ENCODE data around the gene RUVBL1.

Gene RUVBL1

DNA sequence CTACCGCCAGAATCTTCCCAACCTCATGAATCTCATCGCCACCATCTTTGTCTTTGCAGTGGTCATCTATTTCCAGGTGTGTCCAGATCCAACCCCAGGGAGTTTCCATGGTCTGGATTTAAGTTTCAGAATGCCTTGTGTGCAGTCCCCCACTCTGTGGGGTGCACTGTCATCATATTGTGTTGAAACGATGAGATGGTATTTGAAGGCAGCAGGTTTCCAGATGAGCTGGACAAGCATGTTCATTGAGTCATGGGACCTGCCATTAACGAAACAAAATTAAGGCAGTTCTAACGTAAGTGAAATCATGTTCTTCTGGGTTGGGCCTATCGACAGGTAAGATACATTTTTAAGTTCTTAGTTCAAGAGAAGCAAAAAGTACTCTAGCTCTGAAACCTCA, 58.6 kb downstream of the RUVBL1 start:
- Histone ChIP-seq H3K4me3 (ENCODE audit: low read length) (no peak overlapping the region), H3K27me3 (ENCODE audit: insufficient read depth, low read length) (no peaks in the 10 kb centered on the region), H3K4me1 (ENCODE audit: insufficient read depth, low read length) (no peaks in the 10 kb centered on the region), H2AFZ (ENCODE audit: low read depth, low read length) (no peak overlapping the region), H3K36me3 (ENCODE audit: insufficient read depth, low read length) (peaks cover 91% of the 10 kb centered on the region), H3K9me3 (ENCODE audit: low read length) (no peaks in the 10 kb centered on the region)

DNA sequence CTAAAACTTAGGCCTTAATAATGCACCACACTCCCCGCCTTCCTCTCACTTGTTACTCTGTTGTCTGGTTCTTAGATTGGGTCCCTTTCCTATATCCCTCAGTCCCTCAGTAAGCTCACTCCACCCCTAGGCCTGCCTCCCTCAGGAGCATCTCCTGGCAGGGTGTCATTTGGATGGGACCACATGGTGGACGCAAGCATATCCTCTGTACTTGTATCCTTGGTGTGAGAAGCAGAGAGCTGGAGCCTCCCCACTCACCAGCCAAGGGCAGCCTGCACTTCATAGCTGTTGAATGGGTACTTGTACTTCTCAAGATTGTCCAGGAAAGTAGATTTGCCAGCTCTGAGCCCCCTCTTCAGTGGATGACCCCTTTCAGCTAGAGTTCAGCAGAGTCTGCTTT, 59.7 kb downstream of the RUVBL1 start:
- Histone ChIP-seq H3K27me3 (ENCODE audit: insufficient read depth, low read length) (no peaks in the 10 kb centered on the region), H3K9me3 (ENCODE audit: low read length) (no peaks in the 10 kb centered on the region), H2AFZ (ENCODE audit: low read depth, low read length) (no peak overlapping the region), H3K4me1 (ENCODE audit: insufficient read depth, low read length) (no peaks in the 10 kb centered on the region), H3K4me3 (ENCODE audit: low read length) (no peak overlapping the region), H3K36me3 (ENCODE audit: insufficient read depth, low read length) (peaks cover 91% of the 10 kb centered on the region)

DNA sequence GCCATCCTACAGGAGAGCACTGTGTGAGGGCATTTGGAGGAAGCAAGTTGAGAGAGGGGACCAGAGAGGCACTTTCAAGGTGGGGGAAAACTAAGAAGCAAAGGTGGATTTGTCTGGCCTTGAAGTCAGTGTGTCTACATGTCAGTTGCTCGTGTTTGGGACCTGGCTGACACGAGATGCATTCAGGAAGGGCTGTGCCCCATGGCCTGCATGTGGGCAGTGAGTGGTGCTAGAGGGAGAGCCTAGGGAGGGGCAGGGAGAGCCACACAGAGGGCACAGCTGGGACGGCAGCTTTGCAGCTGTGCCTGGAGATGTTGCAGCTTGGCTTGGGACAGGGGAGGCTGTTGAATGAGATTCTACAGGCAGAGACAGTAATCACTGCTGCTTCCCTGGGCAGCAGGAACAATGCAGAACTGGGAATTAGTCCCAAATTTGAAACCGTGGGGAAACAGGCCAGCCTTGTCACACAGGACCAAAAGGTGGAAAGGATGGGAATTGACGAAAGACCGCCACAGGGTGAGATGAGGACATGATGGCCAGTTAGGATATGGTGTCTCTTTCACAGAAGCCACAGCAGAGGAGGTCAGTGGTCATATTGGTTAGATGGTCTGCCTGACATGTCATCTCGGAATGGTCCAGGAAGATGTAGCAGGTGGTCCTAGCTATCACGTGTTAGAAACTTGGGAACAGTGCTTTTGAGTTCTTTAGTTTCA, 61.4 kb downstream of the RUVBL1 start:
- Histone ChIP-seq H2AFZ (ENCODE audit: low read depth, low read length) (no peak overlapping the region), H3K36me3 (ENCODE audit: insufficient read depth, low read length) (peaks cover 82% of the 10 kb centered on the region), H3K4me3 (ENCODE audit: low read length) (no peak overlapping the region), H3K27me3 (ENCODE audit: insufficient read depth, low read length) (no peaks in the 10 kb centered on the region), H3K4me1 (ENCODE audit: insufficient read depth, low read length) (no peaks in the 10 kb centered on the region), H3K9me3 (ENCODE audit: low read length) (no peaks in the 10 kb centered on the region)

DNA sequence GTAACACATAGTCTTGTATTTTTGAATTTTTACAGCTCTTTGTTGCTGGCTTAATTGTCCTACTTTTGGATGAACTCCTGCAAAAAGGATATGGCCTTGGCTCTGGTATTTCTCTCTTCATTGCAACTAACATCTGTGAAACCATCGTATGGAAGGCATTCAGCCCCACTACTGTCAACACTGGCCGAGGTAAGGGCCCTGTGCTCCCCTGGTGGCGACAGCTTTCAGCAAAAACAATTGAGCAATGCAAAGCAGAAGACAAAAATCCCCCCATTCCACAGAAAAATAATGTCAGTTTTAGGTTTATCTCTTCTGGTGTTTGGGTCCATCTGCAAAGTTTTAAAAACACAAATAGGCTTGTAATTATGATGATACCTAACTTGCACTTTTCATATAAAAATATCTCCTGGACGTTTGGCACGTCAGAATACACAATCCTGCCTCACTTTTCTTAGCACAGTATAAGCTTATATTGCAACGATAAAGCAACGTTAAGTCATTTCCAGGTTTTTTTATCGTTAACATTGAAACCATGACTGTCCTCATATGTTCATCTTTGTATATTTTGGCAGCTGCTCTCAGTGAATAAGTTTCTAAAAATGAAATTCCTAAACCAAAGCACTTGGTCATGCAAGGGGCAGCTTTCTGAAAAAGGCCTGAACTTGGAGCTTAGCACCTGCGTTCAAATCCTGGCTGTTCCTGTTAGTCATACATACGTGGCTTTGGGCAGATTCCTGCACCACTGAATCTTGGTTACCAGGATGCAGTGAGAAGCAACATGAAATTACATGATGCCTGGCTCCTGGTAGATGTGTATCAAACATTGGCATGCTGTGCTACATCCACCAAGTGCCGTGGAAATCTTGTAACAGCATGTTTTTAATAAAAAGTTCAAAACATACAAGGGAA, 62.9 kb downstream of the RUVBL1 start:
- no peaks in the 10 kb centered on the region for H3K27me3 ChIP-seq (ENCODE audit: insufficient read depth, low read length)
- H2AFZ ChIP-seq (ENCODE audit: low read depth, low read length), result no peak overlapping the region
- no peaks in the 10 kb centered on the region for H3K9me3 ChIP-seq (ENCODE audit: low read length)
- H3K4me1 ChIP-seq (ENCODE audit: insufficient read depth, low read length), result no peaks in the 10 kb centered on the region
- H3K36me3 ChIP-seq (ENCODE audit: insufficient read depth, low read length), result peaks cover 81% of the 10 kb centered on the region
- no peak overlapping the region for H3K4me3 ChIP-seq (ENCODE audit: low read length)

DNA sequence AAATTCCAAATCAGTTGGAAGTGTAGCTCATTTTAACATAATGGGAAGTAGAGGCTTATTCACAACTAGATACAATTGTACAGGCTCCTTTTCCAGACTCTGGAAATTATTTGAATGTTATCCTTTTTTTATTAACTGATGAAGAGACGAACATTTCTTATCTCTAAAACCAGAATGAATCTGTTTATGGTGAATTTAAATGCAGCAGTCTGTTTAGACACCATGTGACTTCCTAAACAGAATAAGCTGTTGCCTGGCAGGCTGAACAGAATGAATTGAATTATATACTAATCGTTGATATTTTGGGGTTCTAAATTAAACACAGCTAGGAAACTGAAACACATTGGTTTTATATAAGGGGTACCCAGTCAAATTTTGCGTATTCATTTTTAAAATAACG, 67.4 kb downstream of the RUVBL1 start:
- H2AFZ ChIP-seq (ENCODE audit: low read depth, low read length), result no peak overlapping the region
- H3K9me3 ChIP-seq (ENCODE audit: low read length), result no peaks in the 10 kb centered on the region
- peaks cover 63% of the 10 kb centered on the region for H3K36me3 ChIP-seq (ENCODE audit: insufficient read depth, low read length)
- no peaks in the 10 kb centered on the region for H3K27me3 ChIP-seq (ENCODE audit: insufficient read depth, low read length)
- no peak overlapping the region for H3K4me3 ChIP-seq (ENCODE audit: low read length)
- H3K4me1 ChIP-seq (ENCODE audit: insufficient read depth, low read length), result peaks cover 30% of the 10 kb centered on the region

DNA sequence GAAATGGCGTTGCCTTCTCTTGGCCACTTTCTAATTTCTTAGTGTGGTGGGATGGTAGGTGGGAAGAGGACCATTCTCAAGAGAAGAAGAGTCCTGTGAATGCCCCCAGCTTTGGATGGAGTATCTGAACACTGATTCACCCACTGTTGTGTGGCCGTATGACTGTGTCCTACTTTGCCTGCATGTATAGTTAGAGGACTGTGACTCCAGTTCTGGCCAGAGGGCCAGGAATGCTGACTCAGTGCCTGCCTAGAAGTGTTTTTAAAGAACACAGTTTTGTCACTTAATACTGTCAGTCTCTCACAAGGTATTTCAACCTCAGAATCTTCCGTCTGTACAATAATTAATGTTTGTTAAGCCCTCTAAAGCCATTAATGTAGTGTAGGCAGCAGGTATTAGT, 69.2 kb downstream of the RUVBL1 start:
- Histone ChIP-seq H3K36me3 (ENCODE audit: insufficient read depth, low read length) (peaks cover 44% of the 10 kb centered on the region), H3K4me1 (ENCODE audit: insufficient read depth, low read length) (peaks cover 35% of the 10 kb centered on the region), H3K4me3 (ENCODE audit: low read length) (peak overlapping the region; percentile 2), H3K9me3 (ENCODE audit: low read length) (no peaks in the 10 kb centered on the region), H3K27me3 (ENCODE audit: insufficient read depth, low read length) (no peaks in the 10 kb centered on the region), H2AFZ (ENCODE audit: low read depth, low read length) (no peak overlapping the region)

DNA sequence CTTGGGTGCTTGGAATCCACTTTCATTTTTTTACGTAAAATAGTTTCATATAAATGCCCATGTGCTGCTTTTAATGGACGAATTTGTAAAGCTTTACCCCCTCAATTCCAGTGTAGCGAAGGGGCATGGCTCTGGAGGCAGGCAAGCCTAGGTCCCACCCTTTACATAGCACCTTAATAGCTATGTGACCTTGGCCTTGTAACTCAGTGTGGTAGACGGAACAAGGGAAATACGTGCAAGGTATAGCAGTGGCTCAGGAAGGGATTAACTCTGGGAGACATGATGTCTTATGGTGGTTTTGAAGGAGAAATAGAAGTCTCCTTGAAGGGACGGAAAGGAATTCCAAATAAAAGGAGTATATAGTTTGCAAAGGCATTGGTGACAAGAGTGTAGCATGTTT, 70.0 kb downstream of the RUVBL1 start:
- peak overlapping the region; percentile 98 for H3K4me3 ChIP-seq (ENCODE audit: low read length)
- H3K9me3 ChIP-seq (ENCODE audit: low read length), result no peaks in the 10 kb centered on the region
- no peak overlapping the region for H2AFZ ChIP-seq (ENCODE audit: low read depth, low read length)
- H3K4me1 ChIP-seq (ENCODE audit: insufficient read depth, low read length), result peaks cover 35% of the 10 kb centered on the region
- H3K27me3 ChIP-seq (ENCODE audit: insufficient read depth, low read length), result no peaks in the 10 kb centered on the region
- H3K36me3 ChIP-seq (ENCODE audit: insufficient read depth, low read length), result peaks cover 39% of the 10 kb centered on the region

DNA sequence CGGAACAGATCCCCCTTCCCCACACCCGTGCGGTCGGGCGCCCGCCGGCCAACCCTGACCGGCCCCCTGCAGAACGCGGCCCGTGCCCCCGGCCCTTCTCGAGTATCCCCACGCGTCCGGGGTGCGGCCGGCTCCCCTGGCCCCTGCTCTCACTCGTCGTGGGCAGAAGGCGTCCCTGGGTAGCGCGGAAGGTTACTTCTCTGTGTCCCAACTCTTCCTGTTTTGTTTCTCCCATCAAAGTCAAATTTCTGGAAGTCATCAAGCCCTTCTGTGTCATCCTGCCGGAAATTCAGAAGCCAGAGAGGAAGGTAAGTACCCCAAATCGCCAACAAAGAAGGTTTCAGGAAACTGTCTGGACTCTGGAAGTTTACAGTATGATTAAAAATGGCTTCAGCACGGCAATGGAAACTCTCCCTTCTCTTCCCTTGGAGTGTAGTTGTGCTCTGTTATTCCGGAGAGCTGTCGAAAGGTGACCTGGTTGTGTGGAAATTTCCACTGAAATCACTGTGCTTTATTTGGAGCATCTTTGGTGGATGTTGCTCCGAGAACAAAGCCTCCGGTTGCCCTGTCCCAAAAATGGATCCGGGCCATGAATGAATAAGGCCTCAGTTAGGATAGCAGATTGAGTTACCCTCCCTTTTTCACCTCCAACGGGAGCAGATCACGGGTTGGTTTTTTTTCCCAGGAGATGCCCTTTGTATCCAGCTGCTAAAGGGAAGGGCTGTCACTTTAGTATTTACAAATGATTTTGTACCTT, 70.8 kb downstream of the RUVBL1 start:
- peak overlapping the region; percentile 98 for H3K4me3 ChIP-seq (ENCODE audit: low read length)
- peaks cover 35% of the 10 kb centered on the region for H3K4me1 ChIP-seq (ENCODE audit: insufficient read depth, low read length)
- no peaks in the 10 kb centered on the region for H3K27me3 ChIP-seq (ENCODE audit: insufficient read depth, low read length)
- H3K36me3 ChIP-seq (ENCODE audit: insufficient read depth, low read length), result peaks cover 36% of the 10 kb centered on the region
- no peaks in the 10 kb centered on the region for H3K9me3 ChIP-seq (ENCODE audit: low read length)
- H2AFZ ChIP-seq (ENCODE audit: low read depth, low read length), result peak overlapping the region; percentile 47

DNA sequence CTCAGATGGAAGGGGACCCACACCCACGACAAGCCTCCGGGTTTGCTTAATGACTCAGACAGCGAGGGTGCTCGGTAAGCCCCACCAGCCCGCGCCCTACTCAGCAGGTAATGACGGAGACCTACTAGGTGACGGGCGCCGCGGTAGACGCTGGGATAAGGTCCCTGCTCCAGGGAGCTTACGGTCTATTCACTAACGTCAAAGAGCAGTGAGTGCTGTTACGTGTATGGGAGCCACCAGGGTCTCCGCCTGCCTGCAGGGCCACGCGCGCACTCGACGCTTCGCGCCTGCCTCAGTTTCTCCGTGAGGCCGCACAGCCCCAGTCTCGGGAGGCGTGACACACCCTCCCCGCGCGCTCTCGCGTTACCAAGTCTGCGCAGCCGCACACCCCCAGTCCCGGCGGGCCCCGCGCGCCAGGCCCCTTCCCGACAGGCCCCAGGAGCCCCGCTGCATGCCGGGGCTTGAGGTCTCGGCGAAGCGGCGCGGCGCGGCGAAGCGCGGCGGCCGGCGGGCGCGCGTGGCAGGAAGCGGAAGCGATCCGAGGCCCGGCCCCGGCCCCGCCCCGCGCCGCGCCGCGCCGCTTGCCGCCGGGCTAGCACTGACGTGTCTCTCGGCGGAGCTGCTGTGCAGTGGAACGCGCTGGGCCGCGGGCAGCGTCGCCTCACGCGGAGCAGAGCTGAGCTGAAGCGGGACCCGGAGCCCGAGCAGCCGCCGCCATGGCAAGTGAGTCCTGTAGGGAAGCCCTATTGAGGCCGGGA, 71.6 kb downstream of the RUVBL1 start, which contains the start of gene SEC61A1:
Gene SEC61A1 (plus strand): TSS at position 601 of the 758 bp plus-strand sequence. CDS start 116 bp downstream, at position 717.
- peaks cover 32% of the 10 kb centered on the region for H3K36me3 ChIP-seq (ENCODE audit: insufficient read depth, low read length)
- H3K4me3 ChIP-seq (ENCODE audit: low read length), result peak within 1 kb of the TSS; percentile 98
- H3K9me3 ChIP-seq (ENCODE audit: low read length), result no peaks in the 10 kb centered on the region
- H3K4me1 ChIP-seq (ENCODE audit: insufficient read depth, low read length), result peaks cover 35% of the 10 kb centered on the region
- no peaks in the 10 kb centered on the region for H3K27me3 ChIP-seq (ENCODE audit: insufficient read depth, low read length)
- peak within 1 kb of the TSS; percentile 78 for H2AFZ ChIP-seq (ENCODE audit: low read depth, low read length)

DNA sequence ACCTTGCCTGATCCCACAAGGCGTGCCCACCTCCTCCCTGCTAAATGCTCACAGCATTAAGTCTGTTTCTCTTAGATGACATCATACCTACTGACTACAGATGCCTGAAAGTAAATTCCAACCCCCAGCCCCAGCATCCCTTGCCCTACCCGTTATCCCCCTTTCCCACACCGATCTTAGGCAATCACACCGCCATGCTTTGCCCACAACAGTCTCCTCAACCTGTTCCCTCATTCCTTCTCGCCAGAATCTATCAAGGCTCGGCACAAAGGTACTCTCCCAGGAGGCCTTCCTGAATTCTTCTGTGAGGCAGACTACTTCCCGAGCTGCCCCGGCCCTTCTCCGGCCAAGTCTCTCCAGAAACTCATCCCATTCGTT, 72.2 kb downstream of the RUVBL1 start:
- H3K9me3 ChIP-seq (ENCODE audit: low read length), result no peaks in the 10 kb centered on the region
- no peaks in the 10 kb centered on the region for H3K27me3 ChIP-seq (ENCODE audit: insufficient read depth, low read length)
- peaks cover 29% of the 10 kb centered on the region for H3K36me3 ChIP-seq (ENCODE audit: insufficient read depth, low read length)
- H3K4me1 ChIP-seq (ENCODE audit: insufficient read depth, low read length), result peaks cover 35% of the 10 kb centered on the region
- H2AFZ ChIP-seq (ENCODE audit: low read depth, low read length), result peak overlapping the region; percentile 78
- H3K4me3 ChIP-seq (ENCODE audit: low read length), result peak overlapping the region; percentile 85

DNA sequence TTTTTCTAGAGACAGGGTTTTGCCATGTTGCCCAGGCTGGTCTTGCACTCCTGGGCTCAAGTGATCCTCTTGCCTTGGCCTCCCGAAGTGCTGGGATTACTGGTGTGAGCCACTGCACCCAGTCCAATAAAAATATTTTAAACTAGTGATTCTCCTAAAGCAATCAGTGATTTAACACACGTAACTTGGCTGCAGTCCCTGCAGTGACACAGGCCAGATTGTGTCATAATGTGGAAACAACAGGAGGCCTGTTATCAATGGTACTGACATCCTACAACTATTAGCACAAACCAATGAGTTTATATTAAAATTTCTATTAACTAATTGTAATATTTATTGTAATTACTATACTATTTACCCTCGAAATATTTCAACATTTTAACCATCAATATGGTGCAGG, 73.0 kb downstream of the RUVBL1 start:
- no peak overlapping the region for H2AFZ ChIP-seq (ENCODE audit: low read depth, low read length)
- H3K4me3 ChIP-seq (ENCODE audit: low read length), result no peak overlapping the region
- peaks cover 35% of the 10 kb centered on the region for H3K4me1 ChIP-seq (ENCODE audit: insufficient read depth, low read length)
- peaks cover 21% of the 10 kb centered on the region for H3K36me3 ChIP-seq (ENCODE audit: insufficient read depth, low read length)
- no peaks in the 10 kb centered on the region for H3K27me3 ChIP-seq (ENCODE audit: insufficient read depth, low read length)
- no peaks in the 10 kb centered on the region for H3K9me3 ChIP-seq (ENCODE audit: low read length)

DNA sequence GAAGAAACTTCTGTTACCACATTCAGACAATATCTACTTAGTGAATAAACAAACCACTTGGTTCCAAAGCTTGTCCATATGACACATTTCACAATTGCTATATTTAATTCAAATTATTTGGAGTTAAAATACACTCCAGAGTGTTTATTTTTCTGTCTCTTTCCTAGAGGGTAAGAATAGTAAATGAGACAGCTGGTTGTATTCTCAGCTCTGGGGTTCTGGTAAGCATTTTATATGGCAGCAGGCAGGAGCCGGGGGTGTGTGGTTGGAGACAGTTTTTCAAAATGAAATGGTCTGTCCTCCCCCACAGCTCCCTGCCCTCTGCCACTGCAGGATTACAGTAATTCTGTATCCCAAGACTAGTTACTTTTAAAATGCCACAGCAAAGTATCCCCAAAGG, 82.3 kb downstream of the RUVBL1 start:
- no peak overlapping the region for H3K4me3 ChIP-seq (ENCODE audit: low read length)
- H2AFZ ChIP-seq (ENCODE audit: low read depth, low read length), result no peak overlapping the region
- H3K27me3 ChIP-seq (ENCODE audit: insufficient read depth, low read length), result no peaks in the 10 kb centered on the region
- H3K9me3 ChIP-seq (ENCODE audit: low read length), result no peaks in the 10 kb centered on the region
- no peaks in the 10 kb centered on the region for H3K36me3 ChIP-seq (ENCODE audit: insufficient read depth, low read length)
- H3K4me1 ChIP-seq (ENCODE audit: insufficient read depth, low read length), result no peaks in the 10 kb centered on the region
